ENCODE data around the gene ANXA6. TPM values are rescaled to one million over a fixed set of nuclear protein-coding genes. Genes with fewer than 3 reads are reported as not detected.

Gene ANXA6
- total RNA-seq, result 27.7 and 28.5 TPM in 2 replicates
- long read RNA-seq, transcript ANXA6-201 (26 exons, 2,593 nt), result major isoform, 79 of 113 reads
- long read RNA-seq, partial matches to known transcripts, result 9 of 113 reads
- long read RNA-seq, other reads (novel, unspliced or antisense), result 25 of 113 reads

- Mint-ChIP-seq H3K27ac (peak within 1 kb of the TSS; percentile 36), H3K36me3 (ENCODE audit: insufficient read depth) (no peaks in the 10 kb centered on the region), H3K9me3 (ENCODE audit: low read depth) (no peaks in the 10 kb centered on the region), H3K4me3 (ENCODE audit: low read depth) (peak within 1 kb of the TSS; percentile 73), H3K4me1 (ENCODE audit: low read depth) (peaks cover 20% of the 10 kb centered on the region), H3K27me3 (peaks cover 20% of the 10 kb centered on the region)
- peak; percentile 42 for DNase-seq (ENCODE audit: low spot score, unreplicated experiment)
- no peak for TF ChIP-seq CTCF (IDR thresholded peaks at IDR 0.05; ENCODE audit: unreplicated experiment)
Measured at GRCh38 chr5:151157426-151158286, at the start of gene ANXA6. ANXA6 (minus strand) TSS chr5:151157779; CDS start chr5:151147901, 9,878 bp downstream.

GRCh38 chr5:151205411-151205810 lies 47.8 kb upstream of the ANXA6 start:
- H3K27ac Mint-ChIP-seq, result no peak overlapping the region

GRCh38 chr5:151204051-151204450 lies 46.5 kb upstream of the ANXA6 start:
- no peak overlapping the region for H3K4me3 Mint-ChIP-seq (ENCODE audit: low read depth)
- H3K27me3 Mint-ChIP-seq, result no peaks in the 10 kb centered on the region
- no peak for DNase-seq (ENCODE audit: low spot score, unreplicated experiment)

More at GRCh38 chr5:151205411-151205810, 47.8 kb upstream of the ANXA6 start:
- H3K27me3 Mint-ChIP-seq, result no peaks in the 10 kb centered on the region
- H3K4me1 Mint-ChIP-seq (ENCODE audit: low read depth), result no peaks in the 10 kb centered on the region
- no peak for TF ChIP-seq CTCF (IDR thresholded peaks at IDR 0.05; ENCODE audit: unreplicated experiment)
- H3K36me3 Mint-ChIP-seq (ENCODE audit: insufficient read depth), result no peaks in the 10 kb centered on the region
- no peaks in the 10 kb centered on the region for H3K9me3 Mint-ChIP-seq (ENCODE audit: low read depth)
- no peak overlapping the region for H3K4me3 Mint-ChIP-seq (ENCODE audit: low read depth)
- no peak for DNase-seq (ENCODE audit: low spot score, unreplicated experiment)

GRCh38 chr5:151202381-151203139 lies 45.0 kb upstream of the ANXA6 start:
- H3K36me3 Mint-ChIP-seq (ENCODE audit: insufficient read depth), result no peaks in the 10 kb centered on the region
- no peaks in the 10 kb centered on the region for H3K27me3 Mint-ChIP-seq
- no peaks in the 10 kb centered on the region for H3K9me3 Mint-ChIP-seq (ENCODE audit: low read depth)
- H3K4me1 Mint-ChIP-seq (ENCODE audit: low read depth), result no peaks in the 10 kb centered on the region
- TF ChIP-seq CTCF (IDR thresholded peaks at IDR 0.05; ENCODE audit: unreplicated experiment), result no peak
- no peak overlapping the region for H3K27ac Mint-ChIP-seq
- DNase-seq (ENCODE audit: low spot score, unreplicated experiment), result no peak
- no peak overlapping the region for H3K4me3 Mint-ChIP-seq (ENCODE audit: low read depth)

More at GRCh38 chr5:151204051-151204450, 46.5 kb upstream of the ANXA6 start:
- no peaks in the 10 kb centered on the region for H3K36me3 Mint-ChIP-seq (ENCODE audit: insufficient read depth)
- no peak overlapping the region for H3K27ac Mint-ChIP-seq
- TF ChIP-seq CTCF (IDR thresholded peaks at IDR 0.05; ENCODE audit: unreplicated experiment), result no peak
- no peaks in the 10 kb centered on the region for H3K9me3 Mint-ChIP-seq (ENCODE audit: low read depth)
- H3K4me1 Mint-ChIP-seq (ENCODE audit: low read depth), result no peaks in the 10 kb centered on the region

GRCh38 chr5:151200913-151201595 lies 43.5 kb upstream of the ANXA6 start:
- Mint-ChIP-seq H3K27me3 (no peaks in the 10 kb centered on the region), H3K4me1 (ENCODE audit: low read depth) (no peaks in the 10 kb centered on the region), H3K27ac (no peak overlapping the region), H3K4me3 (ENCODE audit: low read depth) (no peak overlapping the region), H3K9me3 (ENCODE audit: low read depth) (no peaks in the 10 kb centered on the region), H3K36me3 (ENCODE audit: insufficient read depth) (no peaks in the 10 kb centered on the region)
- no peak for DNase-seq (ENCODE audit: low spot score, unreplicated experiment)
- no peak for TF ChIP-seq CTCF (IDR thresholded peaks at IDR 0.05; ENCODE audit: unreplicated experiment)
